MCF 10A (cell line): ENCODE results near the gene MFSD1. TPM values are rescaled to one million over a fixed set of nuclear protein-coding genes. Genes with fewer than 3 reads are reported as not detected.

Experiments
- BruUV-seq: library from RNA; stranded (reverse); fragments of 400-500 nt; replicated peaks from 2 replicates; lab custom pipeline; 2021; lab: Mats Ljungman, UMichigan
- CTCF ChIA-PET: fragments of 300-600 bp; sonication (Branson Sonifier 250); formaldehyde crosslinking; extraction: SDS; loops from one replicate; lab custom pipeline; 2021; ENCODE audit warnings: antibody characterized with exemption, inconsistent platforms; lab: Yijun Ruan, JAX
- POLR2A ChIA-PET: fragments of 300-600, 350-650 bp; sonication (Branson Sonifier 250); formaldehyde crosslinking; extraction: SDS; loops from one replicate; lab custom pipeline; 2020; ENCODE audit warnings: antibody characterized with exemption, inconsistent platforms; lab: Yijun Ruan, JAX
- DNase-seq: peaks from one replicate; pipeline ENCODE4 v3.0.0-alpha.2; 2018; ENCODE audit not compliant: unreplicated experiment
- H3K27ac Mint-ChIP-seq: one replicate; pipeline ENCODE4 v1.8.0; 2022; ENCODE audit warnings: mild to moderate bottlenecking, low read depth, mixed read lengths; ENCODE audit not compliant: unreplicated experiment
- H3K27me3 Mint-ChIP-seq: one replicate; pipeline ENCODE4 v1.8.0; 2022; ENCODE audit warnings: mixed read lengths; ENCODE audit not compliant: insufficient read depth, unreplicated experiment
- H3K36me3 Mint-ChIP-seq: one replicate; pipeline ENCODE4 v1.8.0; 2022; ENCODE audit warnings: mild to moderate bottlenecking, moderate library complexity, mixed read lengths; ENCODE audit not compliant: insufficient read depth, unreplicated experiment
- H3K4me1 Mint-ChIP-seq: one replicate; pipeline ENCODE4 v1.8.0; 2022; ENCODE audit warnings: mixed read lengths; ENCODE audit not compliant: insufficient read depth, unreplicated experiment
- H3K4me3 Mint-ChIP-seq: one replicate; pipeline ENCODE4 v1.8.0; 2022; ENCODE audit warnings: mild to moderate bottlenecking, moderate library complexity, mixed read lengths; ENCODE audit not compliant: unreplicated experiment
- H3K9me3 Mint-ChIP-seq: one replicate; pipeline ENCODE4 v1.8.0; 2022; ENCODE audit warnings: mixed read lengths; ENCODE audit not compliant: unreplicated experiment
- intact Hi-C: fragments of 100-400 bp; cut with micrococcal nuclease; formaldehyde crosslinking; loops from 2 replicates; pipeline ENCODE4 v1.14.1; 2022
- total RNA-seq: library from RNA; stranded (reverse); gene quantifications from 2 replicates; pipeline ENCODE4 v1.2.3, GENCODE V29; 2022
- TF ChIP-seq, protein P1 (sequence below): fragments of 200-600 bp; IDR thresholded peaks from one replicate; pipeline ENCODE4 v1.8.0; 2022; ENCODE audit warnings: antibody characterized with exemption, mild to moderate bottlenecking; ENCODE audit not compliant: unreplicated experiment

Gene MFSD1
- total RNA-seq, 1 experiment from 2014 or later: 28.9 TPM

DNA sequence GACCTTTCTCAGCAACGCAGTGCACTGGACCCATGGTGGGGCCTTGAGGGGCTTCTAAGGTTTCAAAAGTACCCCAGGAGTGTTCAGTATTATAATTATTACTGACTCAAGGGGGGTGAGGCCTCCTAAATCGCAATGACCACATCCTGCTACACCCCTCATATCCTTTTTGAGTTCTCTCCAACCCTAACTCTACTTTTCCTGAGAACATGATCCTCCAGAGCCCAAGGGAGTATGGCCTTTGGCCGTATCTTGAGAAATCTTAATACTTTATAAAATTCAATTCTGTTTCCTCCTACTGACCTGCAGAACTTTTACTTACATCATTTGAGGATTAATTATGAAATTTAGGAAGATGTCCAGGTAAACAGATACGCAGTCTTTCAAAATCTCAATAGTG, 39.2 kb upstream of the MFSD1 start:
- H3K36me3 Mint-ChIP-seq: no peaks in the 10 kb centered on the region
- H3K27me3 Mint-ChIP-seq: no peaks in the 10 kb centered on the region
- no peak for DNase-seq
- intact Hi-C loops: no loop called here
- POLR2A ChIA-PET: no interaction called here
- no peak overlapping the region for H3K27ac Mint-ChIP-seq
- TF ChIP-seq, protein P1, sequence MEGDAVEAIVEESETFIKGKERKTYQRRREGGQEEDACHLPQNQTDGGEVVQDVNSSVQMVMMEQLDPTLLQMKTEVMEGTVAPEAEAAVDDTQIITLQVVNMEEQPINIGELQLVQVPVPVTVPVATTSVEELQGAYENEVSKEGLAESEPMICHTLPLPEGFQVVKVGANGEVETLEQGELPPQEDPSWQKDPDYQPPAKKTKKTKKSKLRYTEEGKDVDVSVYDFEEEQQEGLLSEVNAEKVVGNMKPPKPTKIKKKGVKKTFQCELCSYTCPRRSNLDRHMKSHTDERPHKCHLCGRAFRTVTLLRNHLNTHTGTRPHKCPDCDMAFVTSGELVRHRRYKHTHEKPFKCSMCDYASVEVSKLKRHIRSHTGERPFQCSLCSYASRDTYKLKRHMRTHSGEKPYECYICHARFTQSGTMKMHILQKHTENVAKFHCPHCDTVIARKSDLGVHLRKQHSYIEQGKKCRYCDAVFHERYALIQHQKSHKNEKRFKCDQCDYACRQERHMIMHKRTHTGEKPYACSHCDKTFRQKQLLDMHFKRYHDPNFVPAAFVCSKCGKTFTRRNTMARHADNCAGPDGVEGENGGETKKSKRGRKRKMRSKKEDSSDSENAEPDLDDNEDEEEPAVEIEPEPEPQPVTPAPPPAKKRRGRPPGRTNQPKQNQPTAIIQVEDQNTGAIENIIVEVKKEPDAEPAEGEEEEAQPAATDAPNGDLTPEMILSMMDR: no peak
- H3K9me3 Mint-ChIP-seq: no peaks in the 10 kb centered on the region
- no TSS peak for BruUV-seq
- H3K4me1 Mint-ChIP-seq: no peaks in the 10 kb centered on the region
- H3K4me3 Mint-ChIP-seq: no peak overlapping the region
- CTCF ChIA-PET: interaction anchor here (0.6 to 5.2 kb wide), 4 partner anchors 27 to 223 kb away, joined by 4 to 24 read pairs (median 6); no protein-coding TSS in a partner anchor

DNA sequence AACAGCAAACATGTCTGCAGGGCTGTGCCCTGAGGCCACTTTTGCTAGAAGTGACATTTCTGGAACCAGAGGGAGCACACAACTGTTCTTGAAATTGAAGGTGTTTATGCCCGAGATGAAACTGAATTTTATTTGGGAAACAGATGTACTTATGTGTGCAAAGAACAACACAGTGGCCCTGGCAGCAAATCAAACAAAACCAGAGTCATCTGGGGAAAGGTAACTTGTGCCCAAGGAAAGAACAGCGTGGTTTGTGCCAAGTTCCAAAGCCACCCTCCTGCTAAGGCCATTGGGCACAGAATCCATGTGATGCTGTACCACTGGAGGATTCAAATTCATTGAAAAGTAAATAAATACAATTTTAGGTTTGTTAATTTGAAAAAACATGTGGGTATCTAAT, 38.4 kb upstream of the MFSD1 start:
- H3K4me3 Mint-ChIP-seq: no peak overlapping the region
- ChIA-PET CTCF (interaction anchor here (0.6 to 1.0 kb wide), 2 partner anchors 32 to 224 kb away, joined by 3 to 4 read pairs; no protein-coding TSS in a partner anchor), POLR2A (no interaction called here)
- intact Hi-C loops: no loop called here
- TF ChIP-seq, protein P1: no peak
- no TSS peak for BruUV-seq
- no peaks in the 10 kb centered on the region for H3K36me3 Mint-ChIP-seq
- no peak for DNase-seq
- H3K9me3 Mint-ChIP-seq: no peaks in the 10 kb centered on the region
- H3K27me3 Mint-ChIP-seq: no peaks in the 10 kb centered on the region
- H3K27ac Mint-ChIP-seq: no peak overlapping the region
- H3K4me1 Mint-ChIP-seq: peaks cover 2% of the 10 kb centered on the region

DNA sequence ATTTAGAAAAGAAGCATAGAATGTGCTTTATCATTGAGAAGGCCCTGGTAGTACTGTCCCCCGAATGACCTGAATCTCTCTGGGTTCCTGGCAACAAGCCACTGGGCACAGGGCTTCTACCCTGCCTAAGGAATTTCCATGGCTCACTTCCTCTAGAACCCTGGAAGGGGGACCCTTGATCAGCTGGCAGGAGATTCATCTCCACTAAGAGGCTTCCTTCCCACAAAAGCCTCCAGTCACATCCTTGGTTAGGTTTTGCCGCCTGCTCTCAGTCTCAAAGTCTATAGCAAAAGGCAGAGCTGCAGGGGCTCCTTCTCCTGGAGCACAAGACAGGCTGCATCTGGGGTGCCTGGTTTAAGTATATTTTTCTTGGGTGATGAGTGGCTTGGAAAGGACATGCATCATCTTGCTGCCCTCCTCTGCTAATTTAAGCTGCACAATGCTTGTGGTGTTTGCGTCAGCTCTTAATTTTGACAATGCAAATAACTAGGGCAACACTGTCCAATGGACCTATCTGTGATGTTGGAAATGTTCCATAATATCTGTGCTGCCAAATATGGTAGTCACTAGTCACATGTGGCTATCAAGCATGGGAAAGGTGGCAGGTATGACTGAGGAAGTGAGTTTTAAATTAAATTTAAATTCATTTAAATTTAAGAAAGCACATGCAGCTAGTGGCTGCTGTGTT, 36.2 kb upstream of the MFSD1 start:
- Mint-ChIP-seq H3K36me3 (no peaks in the 10 kb centered on the region), H3K9me3 (no peaks in the 10 kb centered on the region), H3K27ac (no peak overlapping the region), H3K4me3 (no peak overlapping the region), H3K4me1 (peaks cover 24% of the 10 kb centered on the region), H3K27me3 (no peaks in the 10 kb centered on the region)
- ChIA-PET CTCF (interaction anchor here (0.6 to 4.1 kb wide), 6 partner anchors 12 to 1063 kb away, joined by 3 to 17 read pairs (median 4); no protein-coding TSS in a partner anchor), POLR2A (no interaction called here)
- DNase-seq: no peak
- no TSS peak for BruUV-seq
- TF ChIP-seq, protein P1: no peak
- intact Hi-C loops: no loop called here

GRCh38 chr3:158766364-158766763, 35.5 kb upstream of the MFSD1 start:
- intact Hi-C loops: no loop called here
- Mint-ChIP-seq H3K27ac (no peak overlapping the region), H3K4me3 (no peak overlapping the region), H3K27me3 (no peaks in the 10 kb centered on the region), H3K4me1 (peaks cover 25% of the 10 kb centered on the region), H3K9me3 (no peaks in the 10 kb centered on the region), H3K36me3 (no peaks in the 10 kb centered on the region)
- BruUV-seq: no TSS peak
- POLR2A ChIA-PET: no interaction called here
- DNase-seq: no peak
- TF ChIP-seq, protein P1: no peak
- CTCF ChIA-PET: interaction anchor here (0.6 to 4.1 kb wide), 6 partner anchors 11 to 41 kb away, joined by 3 to 17 read pairs (median 4); no protein-coding TSS in a partner anchor
